ENCODE data around the gene ZDHHC8. TPM values are rescaled to one million over a fixed set of nuclear protein-coding genes. Genes with fewer than 3 reads are reported as not detected.

ZDHHC8 gene
- total RNA-seq, 1 experiment from 2014 or later, result 51.7 TPM

DNA sequence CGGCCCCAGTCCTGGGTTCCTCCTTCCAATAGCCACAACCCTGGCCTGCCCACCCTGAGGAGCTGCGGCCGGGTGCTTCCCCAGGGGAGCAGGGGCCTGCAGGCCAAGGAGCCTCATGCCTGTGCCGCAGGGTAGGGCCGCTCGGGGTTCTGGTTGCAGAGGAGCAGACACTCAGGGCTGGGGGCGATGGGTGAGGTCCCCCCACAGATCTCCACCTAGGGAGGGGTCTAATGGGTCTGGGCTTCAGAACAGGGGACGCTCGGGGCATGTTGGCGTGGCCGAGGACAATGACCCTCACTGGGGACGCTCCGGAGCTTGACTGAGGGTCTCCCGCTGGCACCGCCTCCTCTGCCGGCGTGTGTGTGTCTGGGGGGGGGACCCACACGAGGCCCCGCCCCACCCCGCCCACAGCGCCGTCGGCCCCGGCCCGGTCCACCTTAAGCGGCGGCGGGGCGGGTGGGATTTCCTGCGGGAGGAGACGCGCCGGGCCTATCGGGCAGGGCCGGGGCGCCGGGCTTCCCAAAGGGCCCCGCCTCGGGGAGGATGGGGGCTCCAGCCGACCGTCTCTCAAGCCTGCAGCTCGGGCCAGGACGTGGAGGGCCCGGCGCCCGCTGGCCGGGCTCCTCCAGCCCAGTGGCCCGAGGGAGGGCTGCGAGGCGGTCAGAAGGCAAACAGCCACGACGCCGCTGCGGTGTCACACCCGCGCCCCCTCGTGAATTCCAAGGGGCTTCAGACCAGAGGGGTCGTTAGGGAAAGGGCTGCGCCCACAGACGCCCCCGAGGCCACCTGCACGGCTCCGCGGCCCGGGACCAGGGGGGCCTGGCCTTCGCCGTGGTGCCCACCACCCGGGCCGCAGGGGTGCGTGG lies 640 bp upstream of the ZDHHC8 start:
- no peak overlapping the region for H3K23ac ChIP-seq (ENCODE audit: insufficient read length, low read depth, low read length)
- Mint-ChIP-seq H3K27me3 (ENCODE audit: low read depth) (no peaks in the 10 kb centered on the region; the same call in 1 of the 2 replicates), H3K4me1 (peaks cover 8% of the 10 kb centered on the region in 2 experiments), H3K4me3 (peak overlapping the region; percentile 57 to 73; a peak in 4 of 5 replicates), H3K27ac (no peak overlapping the region), H3K36me3 (ENCODE audit: insufficient read depth in 1 of 3, low read depth in 3 of 3) (peaks cover 8 to 23% (median 19%) of the 10 kb centered on the region in 3 experiments; a peak in 6 of 7 replicates), H3K9me3 (no peaks in the 10 kb centered on the region)
- H3K4me1 ChIP-seq (ENCODE audit: insufficient read depth, low read length), result no peaks in the 10 kb centered on the region
- H3K9ac ChIP-seq (ENCODE audit: extremely low read depth, insufficient read length, low read length), result no peak overlapping the region
- WGBS (ENCODE audit: extremely low coverage, insufficient read length, low lambda C conversion rate), result no CpG with 5 or more reads among the region's 70 CpGs
- H2BK20ac ChIP-seq (ENCODE audit: low read depth, low read length, poor library complexity, severe bottlenecking), result no peak overlapping the region
- no peaks in the 10 kb centered on the region for H3K79me1 ChIP-seq (ENCODE audit: insufficient read depth, low read depth, low read length, poor library complexity, severe bottlenecking)
- no peak overlapping the region for H2AFZ ChIP-seq (ENCODE audit: low read length)
- H2BK120ac ChIP-seq (ENCODE audit: low read depth, low read length, poor library complexity, severe bottlenecking), result no peak overlapping the region
- no peak overlapping the region for H2BK5ac ChIP-seq (ENCODE audit: insufficient read length, low read length)
- H2BK12ac ChIP-seq (ENCODE audit: insufficient read length, low read depth, low read length), result no peak overlapping the region
- DNase-seq, result peak; percentile 75
- no peak overlapping the region for H3K56ac ChIP-seq (ENCODE audit: insufficient read length, low read depth, low read length)
- no peak overlapping the region for H3K14ac ChIP-seq (ENCODE audit: insufficient read depth, low read length)
- no peak overlapping the region for H4K5ac ChIP-seq (ENCODE audit: insufficient read length, low read depth, low read length)
- no peaks in the 10 kb centered on the region for H3K79me2 ChIP-seq (ENCODE audit: insufficient read depth, low read length)
- no peak overlapping the region for H3K18ac ChIP-seq (ENCODE audit: insufficient read length, low read depth, low read length)
- no peak overlapping the region for H3T11ph ChIP-seq (ENCODE audit: low read length)
- H3K27me3 ChIP-seq (ENCODE audit: insufficient read depth, low read length), result no peaks in the 10 kb centered on the region
- H3K9me3 ChIP-seq (ENCODE audit: control insufficient read depth, low read depth, low read length), result no peaks in the 10 kb centered on the region
- H4K20me1 ChIP-seq (ENCODE audit: control insufficient read depth, insufficient read depth, insufficient read length), result peaks cover 2% of the 10 kb centered on the region
- H3K23me2 ChIP-seq (ENCODE audit: insufficient read length, low read depth, low read length, poor library complexity, severe bottlenecking), result peaks cover 4% of the 10 kb centered on the region
- peak overlapping the region; percentile 14 for H3K4me2 ChIP-seq (ENCODE audit: insufficient read depth, insufficient read length, low read length)
- no peak overlapping the region for H4K91ac ChIP-seq (ENCODE audit: insufficient read length, low read depth, low read length)
- TF ChIP-seq CTCF (conservative IDR thresholded peaks at IDR 0.05), result no peak
- no peak overlapping the region for H3K27ac ChIP-seq (ENCODE audit: insufficient read length, low read depth, low read length)
- no peak overlapping the region for H3K4ac ChIP-seq (ENCODE audit: low read depth, low read length)
- H4K8ac ChIP-seq (replicated peaks; ENCODE audit: insufficient read length, low read depth, low read length), result no peak overlapping the region
- no peak overlapping the region for H2BK15ac ChIP-seq (ENCODE audit: low read depth, low read length)
- H2AK5ac ChIP-seq (ENCODE audit: insufficient read length, low read length), result no peak overlapping the region
